Activated T-cell treated with anti-CD3 and anti-CD28 coated beads for 24 hours (primary cell): Measurements from ENCODE around the gene FLT4.
A peak's percentile ranks its signal among the peaks of the same experiment; 100 is the strongest.

Experiments
- DNase-seq: peaks from one replicate; pipeline ENCODE4 v3.0.0-alpha.2; 2020; ENCODE audit warnings: low read depth

The FLT4 gene

DNA sequence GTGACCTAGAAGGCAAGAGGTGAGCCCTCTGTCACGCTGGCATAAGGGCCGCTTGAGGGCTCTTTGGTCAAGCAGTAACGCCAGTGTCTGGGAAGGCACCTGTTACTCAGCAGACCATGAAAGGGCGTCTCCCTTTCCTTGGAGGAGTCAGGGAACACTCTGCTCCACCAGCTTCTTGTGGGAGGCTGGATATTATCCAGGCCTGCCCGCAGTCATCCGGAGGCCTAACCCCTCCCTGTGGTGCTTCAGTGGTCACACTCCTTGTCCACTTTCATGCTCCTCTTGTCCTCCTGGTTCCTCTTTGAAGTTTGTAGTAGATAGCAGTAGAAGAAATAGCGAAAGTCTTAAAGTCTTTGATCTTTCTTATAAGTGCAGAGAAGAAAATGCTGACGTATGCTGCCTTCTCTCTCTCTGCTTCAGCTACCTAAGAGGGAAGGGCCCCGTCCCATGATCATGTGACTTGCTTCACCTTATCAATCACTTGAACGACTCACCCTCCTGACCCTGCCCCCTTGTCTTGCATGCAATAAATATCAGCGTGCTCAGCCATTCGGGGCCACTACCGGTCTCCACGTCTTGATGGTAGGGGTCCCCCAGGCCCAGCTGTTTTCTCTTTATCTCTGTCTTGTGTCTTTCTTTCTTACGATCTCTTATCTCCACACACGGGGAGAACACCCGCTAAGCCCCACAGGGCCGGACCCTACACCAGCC lies 41.4 kb downstream of the FLT4 start:
- DNase-seq: no peak

- DNase-seq: no peak
Observed at GRCh38 chr5:180606215-180606785, 43.1 kb downstream of the FLT4 start.

DNA sequence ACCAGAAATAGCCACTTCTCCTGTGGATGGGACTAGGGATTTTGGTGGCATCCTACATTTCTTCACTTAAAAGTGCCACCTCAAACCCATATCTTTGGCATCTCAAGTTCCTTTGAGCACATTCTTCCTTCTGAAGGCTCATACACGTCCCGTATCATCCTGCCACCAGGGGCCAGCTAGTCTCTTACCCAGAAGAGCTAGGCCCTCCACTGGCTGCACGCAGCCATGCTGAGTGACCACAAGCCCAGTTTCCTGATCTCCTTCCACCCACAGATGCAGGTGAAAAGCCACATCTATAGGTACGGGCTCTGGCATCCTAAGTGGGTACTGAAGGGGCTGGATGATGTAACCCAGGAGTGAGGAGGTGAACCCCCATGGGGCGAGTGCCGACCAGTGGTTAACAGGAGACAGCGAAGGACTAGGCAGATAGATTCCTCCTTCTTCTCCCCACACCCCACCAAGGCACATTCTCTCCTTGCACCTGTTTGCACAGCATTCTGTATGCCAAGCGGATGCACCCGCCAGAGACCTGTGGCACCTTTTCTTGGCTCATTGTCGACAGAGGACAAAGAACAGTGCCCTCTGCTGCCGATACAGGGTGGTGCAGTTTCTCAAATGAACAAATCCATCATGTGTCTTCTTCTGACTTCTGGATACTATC lies 43.7 kb downstream of the FLT4 start:
- peak; percentile 45 for DNase-seq

DNA sequence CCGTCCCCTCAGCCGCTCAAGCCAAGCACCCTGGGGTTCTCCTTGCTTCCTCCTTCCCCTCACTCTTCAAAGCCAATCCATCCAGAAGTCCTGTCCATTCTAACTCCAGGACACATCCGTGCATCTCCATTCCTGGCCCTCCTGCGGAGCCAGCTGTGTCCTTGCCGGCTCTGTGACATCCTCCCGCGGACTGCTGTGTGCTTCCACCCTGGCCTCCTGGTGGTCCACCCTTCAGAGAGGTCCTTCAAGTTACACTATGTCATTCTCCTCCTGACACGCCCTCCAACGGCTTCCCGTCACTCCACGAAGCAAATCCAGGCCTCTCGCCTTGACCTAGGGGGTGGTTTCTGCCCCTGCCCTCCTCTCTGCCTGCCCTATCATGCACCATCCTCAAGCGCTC lies 45.1 kb downstream of the FLT4 start:
- no peak for DNase-seq

- no peak for DNase-seq
Observed at GRCh38 chr5:180603076-180603594, 46.3 kb downstream of the FLT4 start.

GRCh38 chr5:180602481-180603075 lies 46.8 kb downstream of the FLT4 start:
- DNase-seq: no peak

DNA sequence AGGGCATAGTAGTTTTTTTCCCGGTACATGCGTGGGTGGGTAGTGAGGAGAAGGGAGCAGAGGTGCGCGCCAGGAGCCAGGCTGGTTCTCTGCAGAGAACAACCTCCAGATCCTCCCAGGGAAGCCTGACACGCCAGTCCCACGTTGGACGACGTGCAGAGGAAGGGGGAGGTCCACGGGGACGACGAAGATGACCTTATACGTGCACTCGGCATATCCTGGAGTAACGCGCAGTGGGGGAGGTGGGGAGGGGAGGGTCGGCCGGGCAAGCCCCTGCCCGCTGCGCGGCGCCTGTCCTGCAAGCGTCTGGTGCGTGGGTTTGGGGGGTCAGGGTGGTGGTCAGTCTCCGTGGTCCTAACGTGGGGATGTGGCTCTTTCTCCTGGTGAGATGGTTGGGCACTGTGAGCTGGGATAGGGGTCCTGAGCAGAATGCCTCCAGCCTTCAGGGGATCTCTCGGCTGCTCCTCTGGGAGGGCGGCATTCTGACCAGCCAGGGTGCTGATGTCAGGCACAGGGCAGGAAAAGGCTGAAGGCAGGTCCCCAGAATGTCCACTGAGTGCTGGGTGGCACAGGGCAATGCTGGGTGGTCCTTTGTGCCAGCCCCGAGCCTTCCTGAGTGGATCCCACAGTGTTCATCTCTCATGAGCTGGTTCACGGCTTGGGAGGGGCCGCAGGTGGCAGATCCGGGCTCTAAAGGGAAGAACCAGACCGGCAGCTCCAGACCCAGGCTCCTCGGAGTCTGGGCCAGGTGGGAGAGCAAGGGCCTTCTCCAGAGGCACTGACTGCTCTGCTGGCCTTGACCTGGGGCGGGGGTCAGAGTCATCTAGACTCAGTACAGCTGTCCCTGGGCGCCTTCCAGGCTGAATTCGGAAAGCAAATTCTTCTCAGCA lies 47.6 kb downstream of the FLT4 start:
- DNase-seq: no peak

DNA sequence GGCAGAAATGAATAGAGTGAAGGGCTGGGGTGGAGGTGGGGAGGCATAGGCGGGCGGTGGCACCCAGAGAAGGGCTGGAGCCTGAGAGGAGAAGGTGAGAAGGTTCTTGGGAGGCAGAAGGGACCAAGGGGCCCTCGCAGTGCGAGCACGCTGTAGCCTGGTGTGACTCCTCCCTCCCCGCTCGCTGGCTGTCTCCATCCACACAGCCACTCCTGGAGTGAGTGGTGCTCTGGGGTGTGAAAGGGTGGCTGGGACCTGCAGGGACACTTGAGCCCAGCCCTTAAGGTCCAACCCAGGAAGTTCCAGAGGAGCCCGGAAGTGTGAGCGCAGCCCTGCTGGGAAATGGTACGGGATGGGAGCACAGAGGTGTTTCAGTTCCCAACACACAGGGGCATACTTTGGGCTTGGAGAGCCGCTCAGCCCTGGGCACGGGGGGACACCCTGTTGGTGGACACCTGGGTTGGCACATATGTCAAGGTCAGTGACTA lies 48.8 kb downstream of the FLT4 start:
- no peak for DNase-seq

- no peak for DNase-seq
Observed at GRCh38 chr5:180599981-180600553, 49.3 kb downstream of the FLT4 start.

DNA sequence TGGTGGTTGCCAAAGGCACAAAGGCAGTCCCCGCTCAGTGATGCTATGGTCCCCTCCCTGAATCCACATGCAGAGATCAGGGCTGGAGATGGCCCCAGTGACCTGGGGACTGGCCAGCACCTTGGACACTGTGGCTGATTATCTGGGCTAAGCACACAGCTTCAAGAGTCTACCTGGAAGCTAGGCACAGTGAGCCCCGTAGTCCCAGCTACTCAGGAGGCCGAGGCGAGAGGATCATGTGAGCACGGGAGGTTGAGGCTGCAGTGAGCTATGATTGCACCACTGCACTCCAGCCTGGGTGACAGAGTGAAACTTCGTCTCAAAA lies 49.8 kb downstream of the FLT4 start:
- DNase-seq: no peak

- no peak for DNase-seq
Observed at GRCh38 chr5:180598797-180599589, 50.4 kb downstream of the FLT4 start.

DNA sequence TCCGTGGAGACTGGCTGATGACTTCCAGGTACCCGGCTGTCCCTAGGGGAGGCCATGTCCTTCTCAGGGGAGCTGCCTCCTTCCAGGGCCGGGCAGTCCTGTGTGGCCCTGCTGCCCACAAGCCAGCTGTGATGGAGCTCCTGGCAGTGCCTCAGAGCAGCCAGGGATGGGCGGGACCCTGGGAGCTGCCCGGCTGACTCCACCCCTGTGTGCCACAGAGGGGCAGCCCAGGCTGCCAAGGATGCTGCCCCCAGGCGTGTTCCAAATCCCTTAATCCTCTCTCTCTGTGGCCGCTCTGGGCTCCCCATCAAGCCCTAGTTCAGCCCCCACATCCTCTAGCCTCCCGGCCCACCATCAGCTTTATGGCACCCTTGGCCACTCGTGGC lies 51.1 kb downstream of the FLT4 start:
- DNase-seq: no peak

DNA sequence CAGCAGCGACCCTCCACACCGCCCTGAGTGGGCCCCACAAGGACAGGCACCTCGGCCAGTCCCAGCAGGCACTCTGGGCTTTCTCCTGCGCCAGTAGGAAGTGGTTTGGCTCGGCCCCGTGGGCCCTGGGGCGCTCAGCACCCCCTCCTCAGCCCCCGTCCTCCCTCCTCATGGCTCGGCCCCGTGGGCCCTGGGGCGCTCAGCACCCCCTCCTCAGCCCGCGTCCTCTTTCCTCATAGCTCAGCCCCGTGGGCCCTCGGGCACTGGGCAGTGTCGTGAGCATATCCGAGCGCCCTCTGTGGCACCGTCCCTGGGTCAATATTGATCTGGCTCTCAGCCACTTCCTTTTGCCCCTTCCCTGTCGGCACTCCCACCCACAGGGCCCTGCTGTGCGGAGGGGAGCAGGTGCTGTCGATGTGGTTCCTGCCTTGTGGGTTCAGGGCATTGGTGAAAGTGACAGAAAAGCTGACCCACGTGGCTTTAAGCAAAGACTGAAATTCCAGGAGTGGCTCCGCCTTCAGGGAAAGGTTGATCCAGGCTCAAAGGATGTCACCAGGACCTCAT lies 52.6 kb downstream of the FLT4 start:
- no peak for DNase-seq

DNA sequence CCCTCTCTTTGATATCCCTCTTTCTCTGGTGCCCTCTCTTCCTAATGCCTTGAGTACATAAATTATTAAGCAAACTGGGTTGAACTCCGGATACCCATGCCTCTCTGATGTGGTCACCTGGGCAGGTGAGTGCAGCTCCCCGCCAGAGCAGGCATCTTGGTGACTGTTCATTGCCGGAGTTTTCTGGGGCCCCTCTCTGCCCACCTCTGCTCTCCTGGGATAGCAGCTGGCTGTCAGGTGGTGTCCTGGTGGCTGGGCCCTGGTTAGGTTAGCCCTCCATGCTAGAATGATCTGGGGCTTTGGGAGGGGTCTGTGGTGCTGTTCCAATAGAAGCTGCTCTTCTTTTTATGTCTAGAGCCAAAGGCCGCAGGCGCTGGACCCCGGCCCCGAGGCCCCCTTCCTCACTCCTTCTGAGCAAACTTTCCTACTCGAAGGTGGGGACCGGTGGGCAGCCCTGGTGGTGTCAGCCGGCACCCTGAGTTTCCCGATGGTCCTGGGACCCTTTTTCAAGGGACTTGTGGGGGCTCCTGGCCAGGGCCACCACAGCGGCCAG lies 53.2 kb downstream of the FLT4 start:
- DNase-seq: no peak

GRCh38 chr5:180595381-180596114 lies 53.9 kb downstream of the FLT4 start:
- no peak for DNase-seq

DNA sequence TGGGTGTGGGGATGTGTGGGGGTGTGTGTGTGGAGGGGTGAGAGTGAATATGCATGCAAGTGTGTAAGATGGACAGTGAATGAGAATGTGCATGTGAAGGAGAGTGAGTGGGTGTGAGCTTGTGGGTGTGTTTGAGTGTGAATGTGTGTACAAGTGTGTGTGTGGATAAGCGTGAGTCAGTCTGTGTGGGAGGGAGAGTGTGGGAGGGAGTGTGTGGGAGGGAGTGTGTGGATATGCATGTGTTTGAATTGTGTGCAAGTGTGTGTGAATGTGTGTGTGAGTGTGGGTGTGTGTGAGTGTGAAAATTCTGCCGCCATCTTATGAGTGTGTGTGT lies 54.4 kb downstream of the FLT4 start:
- DNase-seq: no peak

GRCh38 chr5:180594311-180595045 lies 54.9 kb downstream of the FLT4 start:
- no peak for DNase-seq

- DNase-seq: no peak
Observed at GRCh38 chr5:180593446-180594206, 55.8 kb downstream of the FLT4 start.
